Effector memory CD8-positive, alpha-beta T cell (primary cell): ENCODE data around the gene ZNF768.
"Not testable (repeated sequence)": the region's sequence is repeated elsewhere in the genome, so short reads cannot be mapped to it uniquely, and the experiment has no call there.

Experiments
- ATAC-seq: fragments of 150-1000 bp; cut with Tn5 transposase; replicated peaks from 2 replicates; pipeline ENCODE4 v1.10.0; 2021; ENCODE audit warnings: mild to moderate bottlenecking, moderate library complexity
- DNase-seq, 3 experiments: peaks; one replicate each; pipeline ENCODE4 v3.0.0; 2021
- H3K27ac Mint-ChIP-seq, 2 donors: one replicate each; pipeline ENCODE4 v1.8.0; 2022; ENCODE audit warnings: mild to moderate bottlenecking in 2 of 2, mixed read lengths in 2 of 2, moderate library complexity in 2 of 2
- H3K27me3 Mint-ChIP-seq, 2 donors: one replicate each; pipeline ENCODE4 v1.8.0; 2022; ENCODE audit warnings: mixed read lengths in 2 of 2
- H3K36me3 Mint-ChIP-seq: one replicate; pipeline ENCODE4 v1.8.0; 2022; ENCODE audit warnings: mild to moderate bottlenecking, moderate library complexity, mixed read lengths; ENCODE audit not compliant: insufficient read depth
- H3K4me1 Mint-ChIP-seq, 2 donors: one replicate each; pipeline ENCODE4 v1.8.0; 2022; ENCODE audit warnings: low read depth in 2 of 2, mixed read lengths in 2 of 2
- H3K4me3 Mint-ChIP-seq, 2 donors: one replicate each; pipeline ENCODE4 v1.8.0; 2022; ENCODE audit warnings: mild to moderate bottlenecking in 2 of 2, mixed read lengths in 2 of 2, moderate library complexity in 2 of 2
- H3K9me3 Mint-ChIP-seq, 2 donors: one replicate each; pipeline ENCODE4 v1.8.0; 2022; ENCODE audit warnings: mixed read lengths in 2 of 2

Gene ZNF768

GRCh38 chr16:30548416-30549253 is 22.3 kb upstream of the ZNF768 start:
- Mint-ChIP-seq H3K4me3 (no peak overlapping the region), H3K9me3 (no peaks in the 10 kb centered on the region), H3K4me1 (peaks cover 35 to 38% of the 10 kb centered on the region in 2 donors), H3K36me3 (peaks cover 3% of the 10 kb centered on the region), H3K27me3 (no peaks in the 10 kb centered on the region), H3K27ac (peak overlapping the region; percentile 19 to 44)
- no peak for ATAC-seq
- DNase-seq: no peak

- no peaks in the 10 kb centered on the region for H3K9me3 Mint-ChIP-seq
- no peak overlapping the region for H3K4me3 Mint-ChIP-seq
- no peaks in the 10 kb centered on the region for H3K27me3 Mint-ChIP-seq
- DNase-seq (no peak), ATAC-seq (no peak)
- H3K36me3 Mint-ChIP-seq: peaks cover 2% of the 10 kb centered on the region
- H3K4me1 Mint-ChIP-seq: peaks cover 13 to 14% of the 10 kb centered on the region in 2 donors
- H3K27ac Mint-ChIP-seq: no peak overlapping the region
Measured at GRCh38 chr16:30546115-30546514, 19.7 kb upstream of the ZNF768 start.

- no peaks in the 10 kb centered on the region for H3K9me3 Mint-ChIP-seq
- no peak for DNase-seq
- peaks cover 6% of the 10 kb centered on the region for H3K36me3 Mint-ChIP-seq
- H3K27ac Mint-ChIP-seq: no peak overlapping the region
- H3K4me3 Mint-ChIP-seq: no peak overlapping the region
- no peaks in the 10 kb centered on the region for H3K27me3 Mint-ChIP-seq
- peaks cover 8 to 10% of the 10 kb centered on the region in 2 donors for H3K4me1 Mint-ChIP-seq
- no peak for ATAC-seq
Measured at GRCh38 chr16:30543067-30543466, 16.7 kb upstream of the ZNF768 start.

GRCh38 chr16:30541502-30542329 is 15.3 kb upstream of the ZNF768 start:
- Mint-ChIP-seq H3K4me1 (peaks cover 6% of the 10 kb centered on the region in 2 donors), H3K27me3 (no peaks in the 10 kb centered on the region), H3K4me3 (no peak overlapping the region), H3K9me3 (no peaks in the 10 kb centered on the region), H3K27ac (no peak overlapping the region), H3K36me3 (peaks cover 7% of the 10 kb centered on the region)
- ATAC-seq (no peak), DNase-seq (no peak)

GRCh38 chr16:30540916-30541464 is 14.6 kb upstream of the ZNF768 start:
- H3K27ac Mint-ChIP-seq, H3K9me3 Mint-ChIP-seq, H3K4me1 Mint-ChIP-seq, H3K36me3 Mint-ChIP-seq, H3K4me3 Mint-ChIP-seq, H3K27me3 Mint-ChIP-seq, ATAC-seq, DNase-seq: not testable (repeated sequence)

GRCh38 chr16:30539986-30540526 is 13.7 kb upstream of the ZNF768 start:
- H3K9me3 Mint-ChIP-seq, ATAC-seq, DNase-seq, H3K36me3 Mint-ChIP-seq, H3K4me3 Mint-ChIP-seq, H3K27ac Mint-ChIP-seq, H3K27me3 Mint-ChIP-seq: not testable (repeated sequence)
- peaks cover 9 to 15% of the 10 kb centered on the region in 2 donors for H3K4me1 Mint-ChIP-seq

GRCh38 chr16:30539000-30539964 is 12.9 kb upstream of the ZNF768 start:
- peaks cover 17% of the 10 kb centered on the region for H3K36me3 Mint-ChIP-seq
- H3K4me1 Mint-ChIP-seq: peaks cover 12 to 19% of the 10 kb centered on the region in 2 donors
- no peak overlapping the region for H3K4me3 Mint-ChIP-seq
- no peak for DNase-seq
- no peaks in the 10 kb centered on the region for H3K9me3 Mint-ChIP-seq
- no peaks in the 10 kb centered on the region for H3K27me3 Mint-ChIP-seq
- H3K27ac Mint-ChIP-seq: peak overlapping the region in 1 of 2 donors; percentile 17
- ATAC-seq: no peak

GRCh38 chr16:30536391-30537024 is 10.1 kb upstream of the ZNF768 start:
- Mint-ChIP-seq H3K27ac (peak overlapping the region; percentile 97 to 98), H3K4me1 (peaks cover 16 to 19% of the 10 kb centered on the region in 2 donors), H3K36me3 (peaks cover 22% of the 10 kb centered on the region), H3K4me3 (peak overlapping the region; percentile 97 to 99)
- ATAC-seq, H3K27me3 Mint-ChIP-seq, H3K9me3 Mint-ChIP-seq, DNase-seq: not testable (repeated sequence)

GRCh38 chr16:30535777-30536190 is 9.4 kb upstream of the ZNF768 start:
- Mint-ChIP-seq H3K27ac (peak overlapping the region; percentile 97 to 98), H3K27me3 (no peaks in the 10 kb centered on the region), H3K4me1 (peaks cover 16 to 19% of the 10 kb centered on the region in 2 donors), H3K9me3 (no peaks in the 10 kb centered on the region), H3K4me3 (peak overlapping the region; percentile 97 to 99), H3K36me3 (peaks cover 22% of the 10 kb centered on the region)
- DNase-seq: peak in 2 of 3 experiments; percentile 31 to 37
- peak; percentile 62 for ATAC-seq

GRCh38 chr16:30535106-30535776 is 8.9 kb upstream of the ZNF768 start:
- no peaks in the 10 kb centered on the region for H3K27me3 Mint-ChIP-seq
- ATAC-seq: peak; percentile 31
- H3K4me3 Mint-ChIP-seq: peak overlapping the region; percentile 97 to 99
- H3K27ac Mint-ChIP-seq: peak overlapping the region; percentile 97 to 98
- H3K36me3 Mint-ChIP-seq: peaks cover 26% of the 10 kb centered on the region
- peaks cover 18 to 19% of the 10 kb centered on the region in 2 donors for H3K4me1 Mint-ChIP-seq
- H3K9me3 Mint-ChIP-seq: no peaks in the 10 kb centered on the region
- no peak for DNase-seq

GRCh38 chr16:30534368-30535105 is 8.2 kb upstream of the ZNF768 start, which contains the start of gene ZNF747:
Gene ZNF747 (minus strand): TSS chr16:30534858. CDS start chr16:30534679, 179 bp downstream.
- H3K27me3 Mint-ChIP-seq: no peaks in the 10 kb centered on the region
- H3K27ac Mint-ChIP-seq: peak within 1 kb of the TSS; percentile 97 to 98
- ATAC-seq (peak; percentile 81), DNase-seq (peak; percentile 86 to 90 (median 88))
- H3K4me3 Mint-ChIP-seq: peak within 1 kb of the TSS; percentile 97 to 99
- peaks cover 26% of the 10 kb centered on the region for H3K36me3 Mint-ChIP-seq
- no peaks in the 10 kb centered on the region for H3K9me3 Mint-ChIP-seq
- H3K4me1 Mint-ChIP-seq: peaks cover 18 to 19% of the 10 kb centered on the region in 2 donors
